Endothelial cell of umbilical vein (primary cell): Measurements from ENCODE around the gene HOXD3. TPM values are rescaled to one million over a fixed set of nuclear protein-coding genes. Genes with fewer than 3 reads are reported as not detected.

ENCODE experiments used
- BruUV-seq: library from RNA; stranded (reverse); fragments of 400-500 nt; replicated peaks from 2 replicates; lab custom pipeline; 2021; lab: Mats Ljungman, UMichigan
- CTCF ChIA-PET: fragments of 300-600, 350-600 bp; sonication (Branson Sonifier 250); formaldehyde crosslinking; loops from one replicate; lab custom pipeline; 2021; ENCODE audit warnings: antibody characterized with exemption, inconsistent platforms; lab: Charles Lee
- POLR2A ChIA-PET: fragments of 300-600, 350-600 bp; sonication (Branson Sonifier 250); formaldehyde crosslinking; loops from one replicate; lab custom pipeline; 2021; ENCODE audit warnings: antibody characterized with exemption, inconsistent platforms; lab: Charles Lee
- DNase-seq: peaks from one replicate; pipeline ENCODE4 v3.0.0-alpha.2; 2011; ENCODE audit warnings: low read depth, low spot score
- FAIRE-seq: peaks from 2 replicates; lab custom pipeline; 2011; peaks lifted over from hg19 to GRCh38; lab: Jason Lieb, UNC
- H2AFZ ChIP-seq: 2 replicates; pipeline ENCODE4 v1.6.0; 2012; ENCODE audit warnings: low read depth, low read length, control low read depth, inconsistent platforms
- H3K27ac ChIP-seq: 2 replicates; pipeline ENCODE4 v1.5.1; 2011; ENCODE audit warnings: low read depth, mild to moderate bottlenecking, control low read depth, low read length, moderate library complexity; ENCODE audit not compliant: insufficient read depth
- H3K27me3 ChIP-seq, 2 experiments: 2 replicates each; pipeline versions ENCODE4 v1.6.0 to v1.6.1; 2011; ENCODE audit warnings: low read length in 2 of 2, mixed read lengths in 1 of 2; ENCODE audit not compliant: control insufficient read depth in 2 of 2, insufficient read depth in 2 of 2
- H3K36me3 ChIP-seq, 2 experiments: 2 replicates in 1 of 2; 3 replicates in 1 of 2; pipeline ENCODE4 v1.5.1; 2011; ENCODE audit warnings: low read length in 2 of 2, mild to moderate bottlenecking in 1 of 2, moderate library complexity in 1 of 2; ENCODE audit not compliant: control insufficient read depth in 2 of 2, insufficient read depth in 2 of 2; ENCODE audit errors: extremely low read depth in 1 of 2
- H3K4me1 ChIP-seq: 3 replicates; pipeline ENCODE4 v1.5.1; 2011; ENCODE audit warnings: mild to moderate bottlenecking, low read length; ENCODE audit not compliant: control insufficient read depth, insufficient read depth; ENCODE audit errors: extremely low read depth
- H3K4me2 ChIP-seq: 2 replicates; pipeline ENCODE4 v1.6.1; 2011; ENCODE audit warnings: low read length, control low read depth, mixed read lengths; ENCODE audit not compliant: insufficient read depth
- H3K4me3 ChIP-seq, 3 experiments: fragments of 200-600 bp in 1 of 3; sonication (generic), shearing (Covaris generic) in 1 of 3; replicated peaks in 1 of 3; 2 replicates each; pipeline ENCODE4 v1.5.1; 2011 to 2016; ENCODE audit warnings: control low read depth in 3 of 3, low read length in 3 of 3, mild to moderate bottlenecking in 2 of 3, inconsistent platforms in 1 of 3, low read depth in 1 of 3, moderate library complexity in 1 of 3; ENCODE audit not compliant: insufficient read depth in 1 of 3
- H3K79me2 ChIP-seq: 2 replicates; pipeline ENCODE4 v1.6.0; 2012; ENCODE audit warnings: low read length, inconsistent platforms; ENCODE audit not compliant: control insufficient read depth, insufficient read depth
- H3K9ac ChIP-seq: replicated peaks from 2 replicates; pipeline ENCODE3; 2011; ENCODE audit warnings: low read length, control low read depth; ENCODE audit not compliant: insufficient read depth; ENCODE audit errors: extremely low read depth
- H3K9me1 ChIP-seq: replicated peaks from 3 replicates; pipeline ENCODE4 v1.6.0; 2011; ENCODE audit warnings: mild to moderate bottlenecking, low read length; ENCODE audit not compliant: control insufficient read depth, insufficient read depth; ENCODE audit errors: extremely low read depth
- H3K9me3 ChIP-seq: replicated peaks from 2 replicates; pipeline ENCODE4 v1.5.1; 2012; ENCODE audit warnings: low read length, inconsistent platforms; ENCODE audit not compliant: control insufficient read depth, insufficient read depth
- H4K20me1 ChIP-seq: replicated peaks from 2 replicates; pipeline ENCODE3; 2011; ENCODE audit warnings: mild to moderate bottlenecking, low read length; ENCODE audit not compliant: control insufficient read depth, insufficient read depth; ENCODE audit errors: extremely low read depth
- CTCF ChIP-seq, 2 donors: IDR thresholded peaks; 1 replicate in 1 of 2; 2 replicates in 1 of 2; pipeline ENCODE4 v1.5.1; 2011; ENCODE audit warnings: low read length in 2 of 2, mild to moderate bottlenecking in 2 of 2, moderate library complexity in 2 of 2, control low read depth in 1 of 2, inconsistent platforms in 1 of 2, low read depth in 1 of 2; ENCODE audit not compliant: insufficient read depth in 1 of 2; ENCODE audit errors: extremely low read depth in 1 of 2
- EZH2 ChIP-seq: IDR thresholded peaks from 2 replicates; pipeline ENCODE4 v1.6.1; 2012; ENCODE audit warnings: borderline replicate concordance, low read depth, mild to moderate bottlenecking, moderate library complexity, low read length, inconsistent platforms; ENCODE audit not compliant: severe bottlenecking
- GATA2 ChIP-seq: IDR thresholded peaks from 2 replicates; pipeline ENCODE4 v1.7.0; 2011; ENCODE audit warnings: low read depth, mild to moderate bottlenecking, moderate library complexity, mixed read lengths, low read length; ENCODE audit not compliant: insufficient read length, insufficient read depth
- JUN ChIP-seq: IDR thresholded peaks from 2 replicates; pipeline ENCODE4 v1.6.1; 2011; ENCODE audit warnings: borderline replicate concordance, low read depth; ENCODE audit not compliant: insufficient read length, insufficient read depth
- MYC ChIP-seq: IDR thresholded peaks from one replicate; pipeline ENCODE4 v1.6.1; 2011; ENCODE audit warnings: mild to moderate bottlenecking, low read depth, low read length
- POLR2A ChIP-seq: IDR thresholded peaks from 2 replicates; pipeline ENCODE4 v1.6.1; 2012; ENCODE audit warnings: low read depth, mild to moderate bottlenecking, control low read depth, low read length
- POLR2AphosphoS5 ChIP-seq: IDR thresholded peaks from 2 replicates; pipeline ENCODE4 v1.6.1; 2012; ENCODE audit warnings: low read depth, mild to moderate bottlenecking, control low read depth, low read length, moderate library complexity; ENCODE audit not compliant: insufficient read depth
- dilution Hi-C: fragments of 300-500 bp; cut with MboI; formaldehyde crosslinking; loops from one replicate; pipeline ENCODE4 v1.15.0; 2019; ENCODE audit warnings: low sequenced_read_pairs; ENCODE audit not compliant: extremely low pct_ligation_motif_present
- intact Hi-C: fragments of 100-400 bp; cut with micrococcal nuclease; formaldehyde crosslinking; loops from one replicate; pipeline ENCODE4 v1.10.0; 2022
- polyA plus RNA-seq, 4 experiments: library from polyadenylated mRNA; depleted of rRNA in 3 of 4; stranded (reverse) in 3 of 4; unstranded in 1 of 4; fragments of >200 nt; gene quantifications; 2 replicates each; pipeline versions ENCODE4 v1.2.1 to v1.2.3, GENCODE V29; 2011 to 2012; ENCODE audit warnings: missing spikeins in 1 of 4
- total RNA-seq: library from RNA; stranded (reverse); gene quantifications from 2 replicates; pipeline ENCODE4 v1.2.3, GENCODE V29; 2021
- TF ChIP-seq, protein P1 (sequence below): IDR thresholded peaks from 2 replicates; pipeline ENCODE4 v1.6.1; 2011; ENCODE audit not compliant: insufficient read depth, insufficient read length

Gene HOXD3
- total and polyA plus RNA-seq, 2 donors (not counting 3 experiments of a cell fraction or from before 2014, with no cell fraction given), result 2.9 to 20.9 TPM

GRCh38 chr2:176154576-176155252 is 2.4 kb upstream of the HOXD3 start:
- Histone ChIP-seq H3K36me3 (peaks cover 2 to 18% of the 10 kb centered on the region in 2 experiments), H3K4me3 (no peak overlapping the region), H3K27me3 (no peaks in the 10 kb centered on the region), H3K9ac (no peak overlapping the region), H4K20me1 (no peaks in the 10 kb centered on the region), H3K4me2 (no peak overlapping the region), H3K9me1 (no peaks in the 10 kb centered on the region), H3K79me2 (peaks cover 3% of the 10 kb centered on the region), H3K4me1 (no peaks in the 10 kb centered on the region), H3K9me3 (no peaks in the 10 kb centered on the region), H2AFZ (no peak overlapping the region), H3K27ac (no peak overlapping the region)
- ChIA-PET POLR2A (interaction anchor here (0.6 kb wide), 1 partner anchor 483 kb away, joined by 5 read pairs; no protein-coding TSS in a partner anchor), CTCF (interaction anchor here (0.8 to 4.1 kb wide), 8 partner anchors 10 to 497 kb away, joined by 3 to 25 read pairs (median 4); no protein-coding TSS in a partner anchor)
- DNase-seq (no peak), FAIRE-seq (no peak)
- dilution Hi-C loops (no loop called here), intact Hi-C loops (no loop called here)
- BruUV-seq, result no TSS peak
- TF ChIP-seq POLR2AphosphoS5 (no peak), CTCF (IDR thresholded peaks at IDR 0.05; ENCODE audit: extremely low read depth in 1 of 2, insufficient read depth in 1 of 2, low read depth in 1 of 2, low read length in 2 of 2) (no peak), GATA2 (no peak), JUN (no peak), POLR2A (no peak), MYC (no peak), EZH2 (no peak)
- TF ChIP-seq, protein P1, sequence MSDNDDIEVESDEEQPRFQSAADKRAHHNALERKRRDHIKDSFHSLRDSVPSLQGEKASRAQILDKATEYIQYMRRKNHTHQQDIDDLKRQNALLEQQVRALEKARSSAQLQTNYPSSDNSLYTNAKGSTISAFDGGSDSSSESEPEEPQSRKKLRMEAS, result no peak
